HepG2 (cell line): ENCODE data around the gene MYO10. TPM values are rescaled to one million over a fixed set of nuclear protein-coding genes. Genes with fewer than 3 reads are reported as not detected.

Experiments
- ATAC-seq: fragments of 200-7000 bp; cut with Tn5 transposase; 3 replicates; pipeline ENCODE4 v1.9.1; 2020; ENCODE audit warnings: mild to moderate bottlenecking, moderate library complexity
- BruUV-seq: library from RNA; stranded (reverse); fragments of 400-500 nt; replicated peaks from 2 replicates; lab custom pipeline; 2021; lab: Mats Ljungman, UMichigan
- CTCF ChIA-PET: fragments of 300-600 bp; formaldehyde crosslinking; extraction: SDS; loops from one replicate; lab custom pipeline; 2021; ENCODE audit warnings: low total read pairs, inconsistent platforms, low intra/inter-chr PET ratio; lab: Yijun Ruan, JAX
- POLR2A ChIA-PET: fragments of 350-600 bp; sonication (Branson Sonifier 250); formaldehyde crosslinking; loops from one replicate; lab custom pipeline; 2020; ENCODE audit warnings: antibody characterized with exemption, inconsistent platforms; lab: Yijun Ruan, JAX
- DNase-seq: peaks from one replicate; pipeline ENCODE4 v3.0.0-alpha.2; 2015; ENCODE audit warnings: low spot score
- FAIRE-seq: peaks from 3 replicates; lab custom pipeline; 2011; peaks lifted over from hg19 to GRCh38; lab: Jason Lieb, UNC
- H2AFZ ChIP-seq: one replicate; pipeline ENCODE4 v1.6.1; 2011; ENCODE audit warnings: low read length, inconsistent platforms
- H3K27ac ChIP-seq: fragments of 300-600 bp; 3 replicates; pipeline ENCODE4 v1.8.0; 2011; ENCODE audit warnings: mixed run types, mild to moderate bottlenecking, mixed read lengths, low read length, inconsistent platforms; ENCODE audit not compliant: insufficient read depth; ENCODE audit errors: extremely low read length
- H3K27me3 ChIP-seq, 2 experiments: fragments of 200-600 bp in 1 of 2; 2 replicates in 1 of 2; 3 replicates in 1 of 2; pipeline versions ENCODE4 v1.6.0 to v1.8.0; 2011; ENCODE audit warnings: low read length in 2 of 2, mild to moderate bottlenecking in 2 of 2, moderate library complexity in 2 of 2, inconsistent platforms in 1 of 2; ENCODE audit not compliant: insufficient read depth in 2 of 2, control insufficient read depth in 1 of 2
- H3K36me3 ChIP-seq, 2 experiments: fragments of 200-600 bp in 1 of 2; replicated peaks in 1 of 2; 2 replicates in 1 of 2; 3 replicates in 1 of 2; pipeline versions ENCODE4 v1.5.1 to v1.8.0; 2011; ENCODE audit warnings: low read length in 2 of 2, inconsistent platforms in 1 of 2; ENCODE audit not compliant: insufficient read depth in 2 of 2, control insufficient read depth in 1 of 2
- H3K4me1 ChIP-seq: 2 replicates; pipeline ENCODE4 v1.5.1; 2012; ENCODE audit warnings: low read length, inconsistent platforms; ENCODE audit not compliant: insufficient read depth
- H3K4me2 ChIP-seq: 2 replicates; pipeline ENCODE4 v1.6.0; 2011; ENCODE audit warnings: low read depth, low read length, inconsistent platforms
- H3K4me3 ChIP-seq, 3 experiments: fragments of 200-600 bp in 1 of 3; sonication (generic), shearing (Covaris generic) in 1 of 3; replicated peaks in 1 of 3; 2 replicates each; pipeline ENCODE4 v1.5.1; 2011 to 2016; ENCODE audit warnings: low read length in 3 of 3, inconsistent platforms in 2 of 3, low read depth in 2 of 3, mild to moderate bottlenecking in 2 of 3, control low read depth in 1 of 3, mixed read lengths in 1 of 3; ENCODE audit not compliant: insufficient read depth in 1 of 3
- H3K79me2 ChIP-seq: one replicate; pipeline ENCODE4 v1.6.1; 2011; ENCODE audit warnings: low read length, inconsistent platforms; ENCODE audit not compliant: insufficient read depth
- H3K9ac ChIP-seq: 2 replicates; pipeline ENCODE4 v1.6.0; 2011; ENCODE audit warnings: mild to moderate bottlenecking, low read depth, low read length, inconsistent platforms; ENCODE audit not compliant: insufficient read depth
- H3K9me3 ChIP-seq: 2 replicates; pipeline ENCODE4 v1.5.1; 2012; ENCODE audit warnings: mild to moderate bottlenecking, low read length
- H4K20me1 ChIP-seq: 2 replicates; pipeline ENCODE4 v1.6.0; 2011; ENCODE audit warnings: inconsistent platforms, mild to moderate bottlenecking, low read length, moderate library complexity; ENCODE audit not compliant: insufficient read depth
- THAP9 ChIP-seq: sonication (generic); formaldehyde crosslinking; IDR thresholded peaks from 2 replicates; pipeline ENCODE4; 2020; ENCODE audit warnings: missing genetic modification reagents, mild to moderate bottlenecking, borderline replicate concordance
- TRAFD1 ChIP-seq: sonication (generic); formaldehyde crosslinking; IDR thresholded peaks from 2 replicates; pipeline ENCODE4 v1.5.1; 2020; ENCODE audit warnings: missing genetic modification reagents, mild to moderate bottlenecking, borderline replicate concordance
- ZBTB26 ChIP-seq: IDR thresholded peaks from 2 replicates; pipeline ENCODE4 v1.6.1; 2016; ENCODE audit warnings: missing compliant biosample characterization, missing genetic modification reagents, borderline replicate concordance
- ZNF430 ChIP-seq: sonication (generic); formaldehyde crosslinking; IDR thresholded peaks from 2 replicates; pipeline ENCODE4 v1.9.0; 2021; ENCODE audit warnings: mild to moderate bottlenecking, missing genetic modification reagents
- ZNF549 ChIP-seq: sonication (generic); formaldehyde crosslinking; IDR thresholded peaks from 2 replicates; pipeline ENCODE4 v1.5.0; 2020; ENCODE audit warnings: missing genetic modification reagents
- ZNF570 ChIP-seq: sonication (generic); formaldehyde crosslinking; IDR thresholded peaks from 2 replicates; pipeline ENCODE4 v1.4.0; 2020; ENCODE audit warnings: mild to moderate bottlenecking, missing genetic modification reagents, borderline replicate concordance
- ZNF660 ChIP-seq: sonication (generic); formaldehyde crosslinking; IDR thresholded peaks from 2 replicates; pipeline ENCODE4 v1.5.1; 2020; ENCODE audit warnings: mild to moderate bottlenecking, low read depth, missing genetic modification reagents, borderline replicate concordance
- WGBS: methylation state at CpG from one replicate; pipeline ENCODE4 v1.1.6; 2017; ENCODE audit warnings: low lambda C conversion rate; 5-methylcytosine and 5-hydroxymethylcytosine counted together
- in situ Hi-C: cut with HindIII; loops from 2 replicates; pipeline ENCODE4 v1.10.0; 2017; ENCODE audit warnings: low pct_unique_long_range_greater_than_20kb; ENCODE audit not compliant: extremely low pct_ligation_motif_present
- intact Hi-C: fragments of 100-400 bp; cut with micrococcal nuclease; formaldehyde crosslinking; loops from one replicate; pipeline ENCODE4 v1.10.0; 2022; ENCODE audit not compliant: unreplicated experiment
- polyA plus RNA-seq, 8 experiments: library from polyadenylated mRNA; depleted of rRNA in 3 of 8; stranded (reverse) in 7 of 8; unstranded in 1 of 8; fragments of >200 nt; fragmentation: Illumina TruSeq in 4 of 8; extraction: Trizol in 4 of 8; gene quantifications; 2 replicates each; pipeline versions ENCODE4 v1.2.1 to v1.2.3, GENCODE V29; 2011 to 2016; ENCODE audit warnings: low read depth in 4 of 8, missing spikeins in 1 of 8, mixed read lengths in 1 of 8; ENCODE audit not compliant: insufficient read depth in 1 of 8
- total RNA-seq, 5 experiments: library from RNA; depleted of rRNA; stranded (reverse); fragments of >200 nt; fragmentation: Illumina TruSeq; extraction: Trizol; gene quantifications; 2 replicates each; pipeline ENCODE4 v1.2.3, GENCODE V29; 2016; ENCODE audit warnings: low read depth in 1 of 5

The MYO10 gene
- total and polyA plus RNA-seq, 2 of the 13 experiments (the other 11 are each of a cell fraction or from before 2014, with no cell fraction given) = 4.5 to 14.0 TPM

- no peak for TF ChIP-seq ZNF570
- TF ChIP-seq, all 625 proteins: peak for 0
Measured at GRCh38 chr5:16864631-16865131, 71.4 kb downstream of the MYO10 start (continued).

- no peak overlapping the region for H3K27ac ChIP-seq
- no peaks in the 10 kb centered on the region for H4K20me1 ChIP-seq
- H3K4me2 ChIP-seq = no peak overlapping the region
- CTCF ChIA-PET = no interaction called here
- H3K9me3 ChIP-seq = no peaks in the 10 kb centered on the region
- intact Hi-C loops = no loop called here
- peaks cover 7% of the 10 kb centered on the region for H3K4me1 ChIP-seq
- 50% methylated on average over 5 of the region's 5 CpGs for WGBS
- BruUV-seq = no TSS peak
- H3K27me3 ChIP-seq = no peaks in the 10 kb centered on the region
- no peak overlapping the region for H3K4me3 ChIP-seq
- no peaks in the 10 kb centered on the region for H3K79me2 ChIP-seq
- H3K36me3 ChIP-seq = no peaks in the 10 kb centered on the region
- no peak overlapping the region for H3K9ac ChIP-seq
- in situ Hi-C loops = no loop called here
- no peak overlapping the region for H2AFZ ChIP-seq
- peak; percentile 32 for ATAC-seq
- POLR2A ChIA-PET = no interaction called here
- no peak for FAIRE-seq
- no peak for DNase-seq
- TF ChIP-seq THAP9 (CRISPR knock-in tag) = no peak
- no peak for TF ChIP-seq ZNF549 (CRISPR knock-in tag)
- TF ChIP-seq ZBTB26 (CRISPR knock-in tag) = no peak
- TF ChIP-seq ZNF660 (CRISPR knock-in tag) = no peak
- no peak for TF ChIP-seq ZNF430
- TF ChIP-seq TRAFD1 (CRISPR knock-in tag) = no peak
Measured at GRCh38 chr5:16863469-16863946, 72.6 kb downstream of the MYO10 start.
